Measurements from ENCODE around the gene KRTAP10-1. TPM values are rescaled to one million over a fixed set of nuclear protein-coding genes. Genes with fewer than 3 reads are reported as not detected.
"Not testable (repeated sequence)": the region's sequence is repeated elsewhere in the genome, so short reads cannot be mapped to it uniquely, and the experiment has no call there.

KRTAP10-1 gene
- total and polyA plus RNA-seq, 9 donors, result not detected

DNA sequence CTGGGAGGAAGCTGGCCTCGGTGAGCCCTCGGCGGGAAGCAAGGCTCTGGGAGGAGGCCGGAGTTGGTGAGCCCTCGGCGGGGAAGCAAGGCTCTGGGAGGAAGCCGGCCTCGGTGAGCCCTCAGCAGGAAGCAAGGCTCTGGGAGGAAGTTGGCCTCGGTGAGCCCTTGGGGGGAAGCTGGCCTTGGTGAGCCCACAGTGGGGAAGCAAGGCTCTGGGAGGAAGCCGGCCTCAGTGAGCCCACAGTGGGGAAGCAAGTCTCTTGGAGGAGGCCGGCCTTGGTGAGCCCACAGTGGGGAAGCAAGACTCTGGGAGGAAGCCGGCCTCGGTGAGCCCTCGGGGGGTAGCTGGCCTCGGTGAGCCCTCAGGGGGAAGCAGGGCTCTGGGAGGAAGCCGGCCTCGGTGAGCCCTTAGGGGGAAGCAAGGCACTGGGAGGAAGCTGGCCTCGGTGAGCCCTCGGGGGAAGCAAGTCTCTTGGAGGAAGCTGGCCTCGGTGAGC is 36.0 kb downstream of the KRTAP10-1 start:
- intact Hi-C loops (cut with DNase I), result loop anchor here in 1 of 4 donors (10.0 kb wide), 1 partner anchor 291 kb away; no protein-coding TSS in a partner anchor
- Histone ChIP-seq H3K27ac (no peak overlapping the region), H3K36me3 (no peaks in the 10 kb centered on the region), H3K27me3 (no peaks in the 10 kb centered on the region), H3K4me3 (no peak overlapping the region), H3K4me1 (ENCODE audit: insufficient read depth) (no peaks in the 10 kb centered on the region), H3K9me3 (no peaks in the 10 kb centered on the region)
- WGBS, 3 donors, result 75 to 81% (median 80%) methylated on average over 20 of the region's 20 CpGs
- DNase-seq, result no peak
- TF ChIP-seq EP300 (IDR thresholded peaks at IDR 0.05) (no peak), POLR2A (IDR thresholded peaks at IDR 0.05) (no peak)
- TF ChIP-seq, protein P1, sequence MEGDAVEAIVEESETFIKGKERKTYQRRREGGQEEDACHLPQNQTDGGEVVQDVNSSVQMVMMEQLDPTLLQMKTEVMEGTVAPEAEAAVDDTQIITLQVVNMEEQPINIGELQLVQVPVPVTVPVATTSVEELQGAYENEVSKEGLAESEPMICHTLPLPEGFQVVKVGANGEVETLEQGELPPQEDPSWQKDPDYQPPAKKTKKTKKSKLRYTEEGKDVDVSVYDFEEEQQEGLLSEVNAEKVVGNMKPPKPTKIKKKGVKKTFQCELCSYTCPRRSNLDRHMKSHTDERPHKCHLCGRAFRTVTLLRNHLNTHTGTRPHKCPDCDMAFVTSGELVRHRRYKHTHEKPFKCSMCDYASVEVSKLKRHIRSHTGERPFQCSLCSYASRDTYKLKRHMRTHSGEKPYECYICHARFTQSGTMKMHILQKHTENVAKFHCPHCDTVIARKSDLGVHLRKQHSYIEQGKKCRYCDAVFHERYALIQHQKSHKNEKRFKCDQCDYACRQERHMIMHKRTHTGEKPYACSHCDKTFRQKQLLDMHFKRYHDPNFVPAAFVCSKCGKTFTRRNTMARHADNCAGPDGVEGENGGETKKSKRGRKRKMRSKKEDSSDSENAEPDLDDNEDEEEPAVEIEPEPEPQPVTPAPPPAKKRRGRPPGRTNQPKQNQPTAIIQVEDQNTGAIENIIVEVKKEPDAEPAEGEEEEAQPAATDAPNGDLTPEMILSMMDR (IDR thresholded peaks at IDR 0.05), result no peak

DNA sequence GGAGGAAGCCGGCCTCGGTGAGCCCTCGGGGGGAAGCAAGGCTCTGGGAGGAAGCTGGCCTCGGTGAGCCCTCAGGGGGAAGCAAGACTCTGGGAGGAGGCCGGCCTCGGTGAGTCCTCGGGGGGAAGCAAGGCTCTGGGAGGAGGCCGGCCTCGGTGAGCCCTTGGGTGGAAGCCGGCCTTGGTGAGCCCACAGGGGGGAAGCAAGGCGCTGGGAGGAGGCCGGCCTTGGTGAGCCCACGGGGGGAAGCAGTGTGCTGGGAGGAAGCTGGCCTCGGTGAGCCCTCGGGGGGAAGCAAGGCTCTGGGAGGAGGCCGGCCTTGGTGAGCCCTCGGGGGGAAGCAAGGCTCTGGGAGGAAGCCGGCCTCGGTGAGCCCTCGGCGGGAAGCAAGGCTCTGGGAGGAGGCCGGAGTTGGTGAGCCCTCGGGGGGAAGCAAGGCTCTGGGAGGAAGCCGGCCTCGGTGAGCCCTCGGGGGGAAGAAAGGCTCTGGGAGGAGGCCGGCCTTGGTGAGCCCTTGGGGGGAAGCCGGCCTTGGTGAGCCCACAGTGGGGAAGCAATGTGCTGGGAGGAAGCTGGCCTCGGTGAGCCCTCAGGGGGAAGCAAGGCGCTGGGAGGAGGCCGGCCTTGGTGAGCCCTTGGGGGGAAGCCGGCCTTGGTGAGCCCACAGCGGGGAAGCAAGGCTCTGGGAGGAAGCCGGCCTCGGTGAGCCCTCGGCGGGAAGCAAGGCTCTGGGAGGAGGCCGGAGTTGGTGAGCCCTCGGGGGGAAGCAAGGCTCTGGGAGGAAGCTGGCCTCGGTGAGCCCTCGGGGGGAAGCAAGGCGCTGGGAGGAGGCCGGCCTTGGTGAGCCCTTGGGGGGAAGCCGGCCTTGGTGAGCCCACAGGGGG is 36.7 kb downstream of the KRTAP10-1 start:
- WGBS, 3 donors, result 72 to 78% (median 74%) methylated on average over 43 to 44 of the region's 44 CpGs
- not testable (repeated sequence) for H3K27me3 ChIP-seq; H3K27ac ChIP-seq; H3K9me3 ChIP-seq; H3K4me1 ChIP-seq (ENCODE audit: insufficient read depth); H3K4me3 ChIP-seq; H3K36me3 ChIP-seq; DNase-seq
- intact Hi-C loops (cut with DNase I), result loop anchor here in 1 of 4 donors (10.0 kb wide), 1 partner anchor 292 kb away; no protein-coding TSS in a partner anchor

DNA sequence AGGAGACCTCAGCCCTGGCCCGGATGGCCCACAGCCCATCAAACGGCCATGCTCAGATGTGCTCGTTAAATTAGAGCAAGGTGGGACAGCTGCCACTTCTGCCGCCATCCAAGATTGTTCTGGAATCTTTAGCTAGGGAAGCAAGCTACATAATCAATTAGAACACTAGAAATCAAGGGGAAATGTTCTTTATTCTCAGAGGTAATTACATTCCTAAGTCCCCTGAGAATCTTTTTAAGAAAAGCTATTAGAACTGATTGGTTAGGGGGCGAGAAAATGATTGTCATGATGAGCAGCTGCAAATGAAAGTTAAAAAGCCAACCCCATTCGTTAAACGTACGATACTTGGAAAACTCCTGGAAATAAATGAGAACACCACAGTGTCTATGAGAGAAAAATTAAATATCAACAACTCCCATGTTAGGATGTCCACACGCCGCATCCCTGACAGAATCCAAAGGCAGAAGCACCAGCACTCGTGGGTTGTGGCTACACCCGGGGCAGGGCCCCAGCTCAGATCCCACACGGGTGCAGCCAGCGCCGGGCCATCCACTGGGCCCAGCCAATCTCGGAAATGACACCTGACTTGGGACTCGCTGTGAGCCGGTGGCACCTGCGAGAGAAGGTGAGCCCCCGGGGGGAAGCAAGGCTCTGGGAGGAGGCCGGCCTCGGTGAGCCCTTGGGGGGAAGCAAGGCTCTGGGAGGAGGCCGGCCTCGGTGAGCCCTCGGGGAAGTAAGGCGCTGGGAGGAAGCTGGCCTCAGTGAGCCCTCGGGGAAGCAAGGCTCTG is 37.6 kb downstream of the KRTAP10-1 start:
- no peak for DNase-seq
- Histone ChIP-seq H3K4me3 (no peak overlapping the region), H3K36me3 (no peaks in the 10 kb centered on the region), H3K27ac (no peak overlapping the region), H3K4me1 (ENCODE audit: insufficient read depth) (no peaks in the 10 kb centered on the region), H3K27me3 (no peaks in the 10 kb centered on the region), H3K9me3 (no peaks in the 10 kb centered on the region)
- TF ChIP-seq EP300 (IDR thresholded peaks at IDR 0.05) (no peak), POLR2A (IDR thresholded peaks at IDR 0.05) (no peak)
- TF ChIP-seq, protein P1 (IDR thresholded peaks at IDR 0.05), result no peak
- WGBS, 3 donors, result 76 to 81% (median 79%) methylated on average over 27 of the region's 27 CpGs
- intact Hi-C loops (cut with DNase I), result loop anchor here in 1 of 4 donors (10.0 kb wide), 1 partner anchor 292 kb away; no protein-coding TSS in a partner anchor

DNA sequence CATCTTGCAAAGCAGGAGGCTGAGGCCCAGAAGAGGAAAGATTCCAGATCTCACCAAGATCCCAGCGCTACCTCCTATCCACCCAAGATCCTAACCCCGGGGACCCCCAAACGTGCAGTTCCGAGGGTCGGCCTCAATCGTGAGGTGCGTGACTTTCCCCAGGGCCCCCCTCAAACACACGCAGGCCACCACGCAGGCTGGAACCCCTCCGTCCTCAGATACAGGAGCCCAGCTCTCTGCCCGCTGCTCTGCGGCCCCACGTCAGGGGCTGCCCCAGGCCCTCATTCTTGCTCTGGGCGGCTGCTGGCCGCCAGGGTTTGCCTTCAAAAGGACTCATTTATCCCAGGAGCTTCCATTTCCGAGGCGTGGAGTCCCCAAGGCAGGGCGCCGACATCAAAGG is 39.9 kb downstream of the KRTAP10-1 start:
- Histone ChIP-seq H3K27me3 (no peaks in the 10 kb centered on the region), H3K4me1 (ENCODE audit: insufficient read depth) (no peaks in the 10 kb centered on the region), H3K9me3 (no peaks in the 10 kb centered on the region), H3K36me3 (no peaks in the 10 kb centered on the region), H3K27ac (no peak overlapping the region), H3K4me3 (no peak overlapping the region)
- WGBS, 3 donors, result 79 to 85% (median 85%) methylated on average over 18 to 19 of the region's 19 CpGs
- TF ChIP-seq, protein P1 (IDR thresholded peaks at IDR 0.05), result no peak
- no peak for TF ChIP-seq POLR2A (IDR thresholded peaks at IDR 0.05)
- no peak for TF ChIP-seq EP300 (IDR thresholded peaks at IDR 0.05)
- intact Hi-C loops (cut with DNase I), result loop anchor here in 1 of 4 donors (10.0 kb wide), 1 partner anchor 295 kb away; no protein-coding TSS in a partner anchor
- no peak for DNase-seq

All from ovary (tissue), 9 donors.